H1 (cell line): ENCODE results near the gene MID1. TPM values are rescaled to one million over a fixed set of nuclear protein-coding genes. Genes with fewer than 3 reads are reported as not detected.

Source experiments
- CTCF ChIA-PET: fragments of 300-600 bp; sonication (Branson Sonifier 250); formaldehyde crosslinking; loops from one replicate; lab custom pipeline; 2021; ENCODE audit not compliant: partially characterized antibody; lab: Charles Lee
- POLR2A ChIA-PET: fragments of 300-600 bp; sonication (Branson Sonifier 250); formaldehyde crosslinking; loops from one replicate; lab custom pipeline; 2021; ENCODE audit warnings: inconsistent platforms; ENCODE audit not compliant: partially characterized antibody; lab: Charles Lee
- DNase-seq, 2 experiments: peaks; one replicate each; pipeline versions ENCODE4 v3.0.0 to v3.0.0-alpha.2; 2010 to 2022; ENCODE audit warnings: low spot score in 2 of 2, low read depth in 1 of 2, mixed read lengths in 1 of 2
- FAIRE-seq: peaks from 2 replicates; lab custom pipeline; 2011; peaks lifted over from hg19 to GRCh38; lab: Jason Lieb, UNC
- H2AFZ ChIP-seq: 2 replicates; pipeline ENCODE4 v1.8.1; 2012; ENCODE audit warnings: low read length, inconsistent platforms
- H2AK5ac ChIP-seq: 2 replicates; pipeline ENCODE4 v1.6.1; 2013; ENCODE audit warnings: low read depth, low read length
- H2BK120ac ChIP-seq: replicated peaks from 2 replicates; pipeline ENCODE3; 2013; ENCODE audit warnings: low read depth, low read length, inconsistent platforms
- H2BK12ac ChIP-seq: 2 replicates; pipeline ENCODE4 v1.6.1; 2013; ENCODE audit warnings: low read depth, low read length
- H2BK15ac ChIP-seq: 2 replicates; pipeline ENCODE4 v1.6.1; 2013; ENCODE audit warnings: low read length
- H2BK20ac ChIP-seq: 2 replicates; pipeline ENCODE4 v1.6.1; 2013; ENCODE audit warnings: low read length
- H2BK5ac ChIP-seq: 2 replicates; pipeline ENCODE4 v1.6.1; 2013; ENCODE audit warnings: low read depth, low read length
- H3K14ac ChIP-seq: 2 replicates; pipeline ENCODE4 v1.6.1; 2013; ENCODE audit warnings: inconsistent platforms; ENCODE audit not compliant: insufficient read length
- H3K18ac ChIP-seq: 2 replicates; pipeline ENCODE4 v1.6.1; 2013; ENCODE audit warnings: low read length; ENCODE audit errors: extremely low read depth
- H3K23ac ChIP-seq: 2 replicates; pipeline ENCODE4 v1.6.1; 2013; ENCODE audit warnings: inconsistent platforms; ENCODE audit not compliant: insufficient read length
- H3K23me2 ChIP-seq: 2 replicates; pipeline ENCODE4 v1.6.1; 2013; ENCODE audit warnings: low read depth, low read length
- H3K27ac ChIP-seq: 2 replicates; pipeline ENCODE4 v1.6.1; 2011; ENCODE audit warnings: low read depth, low read length, inconsistent platforms
- H3K27me3 ChIP-seq, 4 experiments: replicated peaks in 1 of 4; 1 replicate in 1 of 4; 2 replicates in 3 of 4; pipeline versions ENCODE4 v1.6.1 to v1.8.1; 2011 to 2013; ENCODE audit warnings: low read length in 3 of 4, mild to moderate bottlenecking in 3 of 4, inconsistent platforms in 2 of 4, mixed read lengths in 2 of 4, moderate library complexity in 1 of 4; ENCODE audit not compliant: control insufficient read depth in 3 of 4, insufficient read depth in 3 of 4; ENCODE audit errors: extremely low read depth in 1 of 4
- H3K36me3 ChIP-seq, 4 experiments: 2 replicates each; pipeline versions ENCODE4 v1.6.1 to v1.8.1; 2011 to 2013; ENCODE audit warnings: mild to moderate bottlenecking in 4 of 4, low read length in 3 of 4, moderate library complexity in 2 of 4, control low read depth in 1 of 4, inconsistent platforms in 1 of 4; ENCODE audit not compliant: insufficient read depth in 4 of 4, control insufficient read depth in 2 of 4
- H3K4ac ChIP-seq: replicated peaks from 2 replicates; pipeline ENCODE3; 2013; ENCODE audit warnings: low read length, low read depth, mixed read lengths, inconsistent platforms; ENCODE audit not compliant: insufficient read length
- H3K4me1 ChIP-seq, 4 experiments: replicated peaks in 1 of 4; 1 replicate in 1 of 4; 2 replicates in 3 of 4; pipeline versions ENCODE4 v1.6.1 to v1.8.1; 2011 to 2013; ENCODE audit warnings: low read length in 3 of 4, inconsistent platforms in 2 of 4, mixed read lengths in 1 of 4; ENCODE audit not compliant: insufficient read depth in 4 of 4, control insufficient read depth in 3 of 4
- H3K4me2 ChIP-seq, 2 experiments: 2 replicates each; pipeline versions ENCODE4 v1.6.1 to v1.8.1; 2011 to 2013; ENCODE audit warnings: low read depth in 2 of 2, low read length in 2 of 2, control low read depth in 1 of 2, inconsistent platforms in 1 of 2, mild to moderate bottlenecking in 1 of 2; ENCODE audit not compliant: insufficient read depth in 1 of 2
- H3K4me3 ChIP-seq, 4 experiments: fragments of 200-600, 300-600 bp in 1 of 4; sonication (generic), shearing (Covaris generic), sonication (Bioruptor Twin) in 1 of 4; 2 replicates each; pipeline versions ENCODE4 v1.5.1 to v1.8.1; 2011 to 2016; ENCODE audit warnings: low read length in 4 of 4, low read depth in 3 of 4, control low read depth in 2 of 4, inconsistent platforms in 2 of 4, mild to moderate bottlenecking in 2 of 4, mixed read lengths in 1 of 4, moderate library complexity in 1 of 4; ENCODE audit not compliant: insufficient read depth in 2 of 4; ENCODE audit errors: extremely low read depth in 1 of 4
- H3K56ac ChIP-seq: replicated peaks from 2 replicates; pipeline ENCODE3; 2013; ENCODE audit warnings: low read depth, mild to moderate bottlenecking, mixed read lengths, low read length, inconsistent platforms; ENCODE audit not compliant: insufficient read length
- H3K79me1 ChIP-seq: 2 replicates; pipeline ENCODE4 v1.6.1; 2013; ENCODE audit warnings: low read depth, low read length, control low read depth
- H3K79me2 ChIP-seq, 2 experiments: 2 replicates each; pipeline versions ENCODE4 v1.6.1 to v1.8.1; 2012 to 2013; ENCODE audit warnings: low read length in 2 of 2, mild to moderate bottlenecking in 2 of 2, inconsistent platforms in 1 of 2; ENCODE audit not compliant: insufficient read depth in 2 of 2, control insufficient read depth in 1 of 2
- H3K9ac ChIP-seq, 4 experiments: replicated peaks in 1 of 4; 1 replicate in 1 of 4; 2 replicates in 3 of 4; pipeline versions ENCODE4 v1.6.1 to v1.8.1; 2011 to 2013; ENCODE audit warnings: low read depth in 3 of 4, low read length in 3 of 4, control low read depth in 2 of 4, mild to moderate bottlenecking in 2 of 4, moderate library complexity in 2 of 4, inconsistent platforms in 1 of 4; ENCODE audit errors: extremely low read depth in 1 of 4
- H3K9me3 ChIP-seq, 2 experiments: 2 replicates each; pipeline versions ENCODE4 v1.6.1 to v1.8.1; 2012 to 2013; ENCODE audit warnings: mild to moderate bottlenecking in 2 of 2, moderate library complexity in 2 of 2, control low read depth in 1 of 2, inconsistent platforms in 1 of 2, low read depth in 1 of 2, low read length in 1 of 2, mixed read lengths in 1 of 2; ENCODE audit not compliant: insufficient read depth in 2 of 2
- H4K20me1 ChIP-seq, 2 experiments: replicated peaks in 1 of 2; 2 replicates each; pipeline versions ENCODE3 to v1.8.1; 2011 to 2013; ENCODE audit warnings: inconsistent platforms in 2 of 2, low read length in 2 of 2, mild to moderate bottlenecking in 1 of 2; ENCODE audit not compliant: insufficient read depth in 2 of 2, control insufficient read depth in 1 of 2
- H4K5ac ChIP-seq: 2 replicates; pipeline ENCODE4 v1.6.1; 2013; ENCODE audit warnings: low read length, low read depth, mixed read lengths, inconsistent platforms; ENCODE audit not compliant: insufficient read length
- H4K8ac ChIP-seq: 2 replicates; pipeline ENCODE4 v1.8.0; 2013; ENCODE audit warnings: mild to moderate bottlenecking, moderate library complexity, low read length, inconsistent platforms; ENCODE audit not compliant: insufficient read depth; ENCODE audit errors: extremely low read depth
- H4K91ac ChIP-seq: replicated peaks from 2 replicates; pipeline ENCODE3; 2013; ENCODE audit warnings: low read length, mixed read lengths, inconsistent platforms; ENCODE audit not compliant: insufficient read length
- ASH2L ChIP-seq: fragments of 200-600, 300-600 bp; sonication (generic); IDR thresholded peaks from one replicate; pipeline ENCODE4 v1.7.1; 2017; ENCODE audit warnings: low read length
- BCL11A ChIP-seq, 2 experiments: IDR thresholded peaks; one replicate each; pipeline ENCODE4 v1.6.1; 2011; ENCODE audit warnings: low read depth in 2 of 2, low read length in 2 of 2, mild to moderate bottlenecking in 2 of 2
- EP300 ChIP-seq, 2 experiments: IDR thresholded peaks; 1 replicate in 1 of 2; 2 replicates in 1 of 2; pipeline ENCODE4 v1.6.1; 2011 to 2012; ENCODE audit warnings: low read depth in 2 of 2, low read length in 2 of 2, mild to moderate bottlenecking in 2 of 2, borderline replicate concordance in 1 of 2, inconsistent platforms in 1 of 2, moderate library complexity in 1 of 2
- EZH2 ChIP-seq: fragments of 200-600 bp; sonication (generic); IDR thresholded peaks from 2 replicates; pipeline ENCODE4 v1.7.1; 2012; ENCODE audit warnings: low read depth, mild to moderate bottlenecking, moderate library complexity, low read length, inconsistent platforms; ENCODE audit not compliant: severe bottlenecking
- JUND ChIP-seq: IDR thresholded peaks from 2 replicates; pipeline ENCODE4 v1.6.1; 2011; ENCODE audit warnings: mild to moderate bottlenecking, improper control_type of control experiment, low read length
- POLR2A ChIP-seq, 2 experiments: IDR thresholded peaks; 1 replicate in 1 of 2; 2 replicates in 1 of 2; pipeline ENCODE4 v1.6.1; 2011; ENCODE audit warnings: low read depth in 2 of 2, low read length in 2 of 2, mild to moderate bottlenecking in 2 of 2; ENCODE audit errors: control extremely low read depth in 1 of 2
- RAD21 ChIP-seq, 2 experiments: IDR thresholded peaks in 1 of 2; conservative IDR thresholded peaks in 1 of 2; 2 replicates each; pipeline ENCODE4 v1.6.1; 2011; ENCODE audit warnings: low read depth in 2 of 2, low read length in 2 of 2, improper control_type of control experiment in 1 of 2, inconsistent platforms in 1 of 2, mild to moderate bottlenecking in 1 of 2, moderate library complexity in 1 of 2
- SP2 ChIP-seq: IDR thresholded peaks from 2 replicates; pipeline ENCODE4 v1.6.1; 2012; ENCODE audit warnings: mild to moderate bottlenecking, low read length, inconsistent platforms
- SRF ChIP-seq: IDR thresholded peaks from 2 replicates; pipeline ENCODE4 v1.6.1; 2011; ENCODE audit warnings: mild to moderate bottlenecking, low read depth, low read length, moderate library complexity
- SUZ12 ChIP-seq: fragments of 200-600 bp; sonication (generic); IDR thresholded peaks from 2 replicates; pipeline ENCODE4 v1.6.1; 2012; ENCODE audit warnings: mild to moderate bottlenecking, inconsistent platforms, low read length, moderate library complexity, mixed read lengths
- WGBS, 2 experiments: shearing (Covaris generic) in 1 of 2; methylation state at CpG; one replicate each; pipeline versions ENCODE4 v1.1.6 to v1.1.7; 2013 to 2015; ENCODE audit warnings: low lambda C conversion rate in 2 of 2, mixed read lengths in 2 of 2, inconsistent platforms in 1 of 2, low coverage in 1 of 2, missing lambda C conversion rate in 1 of 2; ENCODE audit not compliant: insufficient replicate concordance in 2 of 2, insufficient coverage in 1 of 2, insufficient read length in 1 of 2; ENCODE audit errors: extremely low coverage in 1 of 2, missing lambda C conversion rate in 1 of 2; 5-methylcytosine and 5-hydroxymethylcytosine counted together
- polyA plus RNA-seq, 7 experiments: library from polyadenylated mRNA; depleted of rRNA in 3 of 7; stranded (reverse) in 5 of 7; unstranded in 2 of 7; fragments of >200 nt in 5 of 7; fragments of 200-250 nt in 2 of 7; gene quantifications; 1 replicate in 5 of 7; 2 replicates in 1 of 7; 4 replicates in 1 of 7; pipeline versions ENCODE4 v1.2.1 to v1.2.3, GENCODE V29; 2011 to 2013; ENCODE audit warnings: missing spikeins in 2 of 7, mixed read lengths in 2 of 7
- total RNA-seq: library from RNA; stranded (reverse); fragmentation: NEBNext Ultra II Directional; extraction: Animal tissue kit (Norgen Biotek cat#: 25700); gene quantifications from 2 replicates; pipeline ENCODE4 v1.2.1, GENCODE V29; 2021
- TF ChIP-seq, protein P1 (sequence below): IDR thresholded peaks from 2 replicates; pipeline ENCODE4 v1.6.1; 2012; ENCODE audit warnings: inconsistent platforms
- TF ChIP-seq, protein P2 (sequence below): IDR thresholded peaks from 2 replicates; pipeline ENCODE4 v1.6.1; 2011; ENCODE audit warnings: low read length, improper control_type of control experiment

MID1 gene
- total and polyA plus RNA-seq, 2 of the 8 experiments (the other 6 are each of a cell fraction or from before 2014, with no cell fraction given), result 12.9 to 54.3 TPM

DNA sequence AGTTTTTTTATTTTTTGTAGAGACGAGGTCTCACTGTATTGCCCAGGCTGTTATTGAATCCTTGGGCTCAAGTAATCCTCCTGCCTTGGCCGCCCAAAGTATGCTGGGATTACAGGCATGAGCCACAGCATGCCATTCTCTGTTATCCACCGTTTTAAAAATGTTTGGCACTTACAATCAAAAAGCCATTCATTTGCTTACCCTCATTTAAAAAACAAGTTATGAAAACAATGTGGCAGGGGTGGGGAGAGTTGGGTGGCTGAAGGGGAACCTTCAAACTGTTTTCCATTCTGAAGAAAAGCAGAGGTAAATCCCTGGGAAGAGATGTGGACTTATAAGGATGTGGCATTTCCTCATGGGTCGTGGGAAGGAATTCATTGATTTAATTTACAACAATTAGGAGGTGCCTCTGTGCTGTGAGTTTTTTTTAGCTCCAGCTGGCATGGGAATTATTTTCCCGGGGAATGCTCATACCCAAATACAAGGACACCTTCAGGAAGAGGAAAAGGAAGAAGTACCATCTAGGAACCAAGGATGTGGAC is 103.5 kb downstream of the MID1 start:
- TF ChIP-seq SRF (no peak), JUND (no peak), SUZ12 (no peak), POLR2A (IDR thresholded peaks at IDR 0.05; ENCODE audit: control extremely low read depth in 1 of 2, low read depth in 2 of 2, low read length in 2 of 2) (no peak), SP2 (no peak), EZH2 (no peak), ASH2L (no peak), BCL11A (IDR thresholded peaks at IDR 0.05; ENCODE audit: low read depth in 2 of 2, low read length in 2 of 2) (no peak), RAD21 (IDR thresholded peaks at IDR 0.05 in 1 of 2, conservative IDR thresholded peaks at IDR 0.05 in 1 of 2; ENCODE audit: low read depth in 2 of 2, low read length in 2 of 2) (no peak), EP300 (IDR thresholded peaks at IDR 0.05; ENCODE audit: borderline replicate concordance in 1 of 2, low read depth in 2 of 2, low read length in 2 of 2) (no peak)
- TF ChIP-seq, protein P1, sequence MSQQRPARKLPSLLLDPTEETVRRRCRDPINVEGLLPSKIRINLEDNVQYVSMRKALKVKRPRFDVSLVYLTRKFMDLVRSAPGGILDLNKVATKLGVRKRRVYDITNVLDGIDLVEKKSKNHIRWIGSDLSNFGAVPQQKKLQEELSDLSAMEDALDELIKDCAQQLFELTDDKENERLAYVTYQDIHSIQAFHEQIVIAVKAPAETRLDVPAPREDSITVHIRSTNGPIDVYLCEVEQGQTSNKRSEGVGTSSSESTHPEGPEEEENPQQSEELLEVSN, result no peak
- TF ChIP-seq, protein P2, sequence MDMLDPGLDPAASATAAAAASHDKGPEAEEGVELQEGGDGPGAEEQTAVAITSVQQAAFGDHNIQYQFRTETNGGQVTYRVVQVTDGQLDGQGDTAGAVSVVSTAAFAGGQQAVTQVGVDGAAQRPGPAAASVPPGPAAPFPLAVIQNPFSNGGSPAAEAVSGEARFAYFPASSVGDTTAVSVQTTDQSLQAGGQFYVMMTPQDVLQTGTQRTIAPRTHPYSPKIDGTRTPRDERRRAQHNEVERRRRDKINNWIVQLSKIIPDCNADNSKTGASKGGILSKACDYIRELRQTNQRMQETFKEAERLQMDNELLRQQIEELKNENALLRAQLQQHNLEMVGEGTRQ, result no peak
- WGBS, 2 experiments, result 90% methylated on average over 5 of the region's 5 CpGs; no CpG with 5 or more reads in 1 of the 2 experiments
- no peaks in the 10 kb centered on the region for H3K9me3 ChIP-seq
- no peak overlapping the region for H2AK5ac ChIP-seq
- H3K23ac ChIP-seq, result no peak overlapping the region
- H3K4me2 ChIP-seq, result no peak overlapping the region
- H4K20me1 ChIP-seq, result no peaks in the 10 kb centered on the region
- no peak overlapping the region for H3K56ac ChIP-seq
- H4K8ac ChIP-seq, result no peak overlapping the region
- no peaks in the 10 kb centered on the region for H3K79me1 ChIP-seq
- H3K23me2 ChIP-seq, result no peaks in the 10 kb centered on the region
- no peak overlapping the region for H2AFZ ChIP-seq
- POLR2A ChIA-PET, result no interaction called here
- H3K9ac ChIP-seq, result no peak overlapping the region
- no peak overlapping the region for H3K14ac ChIP-seq
- H4K91ac ChIP-seq, result no peak overlapping the region
- no peak overlapping the region for H2BK120ac ChIP-seq
- H3K27me3 ChIP-seq, result no peaks in the 10 kb centered on the region
- H2BK12ac ChIP-seq, result no peak overlapping the region
- no peak overlapping the region for H2BK15ac ChIP-seq
- FAIRE-seq, result no peak
- H3K18ac ChIP-seq, result no peak overlapping the region
- H3K27ac ChIP-seq, result no peak overlapping the region
- CTCF ChIA-PET, result no interaction called here
- no peak overlapping the region for H3K4me3 ChIP-seq
- H3K79me2 ChIP-seq, result no peaks in the 10 kb centered on the region
- no peak overlapping the region for H4K5ac ChIP-seq
- H3K4ac ChIP-seq, result no peak overlapping the region
- H2BK5ac ChIP-seq, result no peak overlapping the region
- H2BK20ac ChIP-seq, result no peak overlapping the region
- no peak for DNase-seq
- H3K4me1 ChIP-seq, result peaks cover 0 to 3% (median under 1%) of the 10 kb centered on the region in 4 experiments; a peak in 2 of 7 replicates
- H3K36me3 ChIP-seq, result no peaks in the 10 kb centered on the region; a peak in 1 of 8 replicates
